ENCODE results near the gene PSMD3.
"Not testable (repeated sequence)": the region's sequence is repeated elsewhere in the genome, so short reads cannot be mapped to it uniquely, and the experiment has no call there.

PSMD3 gene

GRCh38 chr17:39943702-39944392, 36.8 kb upstream of the PSMD3 start:
- no peak for DNase-seq
- Histone ChIP-seq H3K36me3 (ENCODE audit: control insufficient read depth in 1 of 2, insufficient read depth in 2 of 2, low read length in 2 of 2) (no peaks in the 10 kb centered on the region), H2BK5ac (ENCODE audit: low read depth, low read length, poor library complexity) (no peak overlapping the region), H2BK120ac (ENCODE audit: insufficient read depth, low read length, poor library complexity) (no peak overlapping the region), H2AK5ac (ENCODE audit: low read length) (no peak overlapping the region), H3K14ac (ENCODE audit: low read length) (no peak overlapping the region), H3K79me2 (ENCODE audit: control insufficient read depth, insufficient read depth, low read length, poor library complexity) (no peaks in the 10 kb centered on the region), H3K18ac (ENCODE audit: low read length) (no peak overlapping the region), H3K27ac (ENCODE audit: low read depth, low read length) (no peak overlapping the region), H3K4ac (ENCODE audit: low read depth, low read length) (no peak overlapping the region), H3K23ac (ENCODE audit: low read length) (no peak overlapping the region), H3K9ac (ENCODE audit: low read length) (no peak overlapping the region), H4K12ac (ENCODE audit: low read depth, low read length) (no peak overlapping the region), H3K79me1 (ENCODE audit: low read length) (no peaks in the 10 kb centered on the region), H2AFZ (ENCODE audit: insufficient read depth, low read length, poor library complexity) (no peak overlapping the region), H3K27me3 (ENCODE audit: insufficient read depth, low read length) (no peaks in the 10 kb centered on the region), H3K9me3 (ENCODE audit: insufficient read depth, low read depth, low read length) (peaks cover 3% of the 10 kb centered on the region), H3K4me2 (ENCODE audit: low read length) (no peak overlapping the region), H4K8ac (ENCODE audit: low read depth, low read length) (no peak overlapping the region), H2BK12ac (ENCODE audit: low read length) (no peak overlapping the region), H3K4me1 (ENCODE audit: control insufficient read depth in 1 of 2, insufficient read depth in 2 of 2, low read length in 2 of 2) (no peaks in the 10 kb centered on the region), H4K91ac (ENCODE audit: low read depth, low read length) (no peak overlapping the region), H3K4me3 (ENCODE audit: low read depth, low read length) (no peak overlapping the region)
- WGBS (ENCODE audit: extremely low coverage, insufficient coverage, insufficient read length): no CpG with 5 or more reads among the region's 14 CpGs

- Histone ChIP-seq H3K9me3 (ENCODE audit: insufficient read depth, low read depth, low read length) (peaks cover 3% of the 10 kb centered on the region), H2AK5ac (ENCODE audit: low read length) (no peak overlapping the region), H2BK120ac (ENCODE audit: insufficient read depth, low read length, poor library complexity) (no peak overlapping the region), H3K9ac (ENCODE audit: low read length) (no peak overlapping the region), H4K8ac (ENCODE audit: low read depth, low read length) (no peak overlapping the region), H3K23ac (ENCODE audit: low read length) (no peak overlapping the region), H4K12ac (ENCODE audit: low read depth, low read length) (no peak overlapping the region), H2BK12ac (ENCODE audit: low read length) (no peak overlapping the region), H2AFZ (ENCODE audit: insufficient read depth, low read length, poor library complexity) (no peak overlapping the region), H3K79me2 (ENCODE audit: control insufficient read depth, insufficient read depth, low read length, poor library complexity) (no peaks in the 10 kb centered on the region), H4K91ac (ENCODE audit: low read depth, low read length) (no peak overlapping the region), H3K27ac (ENCODE audit: low read depth, low read length) (no peak overlapping the region), H3K4ac (ENCODE audit: low read depth, low read length) (no peak overlapping the region), H3K4me2 (ENCODE audit: low read length) (no peak overlapping the region), H3K18ac (ENCODE audit: low read length) (no peak overlapping the region), H3K27me3 (ENCODE audit: insufficient read depth, low read length) (no peaks in the 10 kb centered on the region), H3K4me3 (ENCODE audit: low read depth, low read length) (no peak overlapping the region), H3K36me3 (ENCODE audit: control insufficient read depth in 1 of 2, insufficient read depth in 2 of 2, low read length in 2 of 2) (no peaks in the 10 kb centered on the region), H3K79me1 (ENCODE audit: low read length) (no peaks in the 10 kb centered on the region), H3K4me1 (ENCODE audit: control insufficient read depth in 1 of 2, insufficient read depth in 2 of 2, low read length in 2 of 2) (no peaks in the 10 kb centered on the region), H2BK5ac (ENCODE audit: low read depth, low read length, poor library complexity) (no peak overlapping the region), H3K14ac (ENCODE audit: low read length) (no peak overlapping the region)
- DNase-seq: no peak
- WGBS (ENCODE audit: extremely low coverage, insufficient coverage, insufficient read length): no CpG with 5 or more reads among the region's 16 CpGs
Measured at GRCh38 chr17:39944393-39944711, 36.3 kb upstream of the PSMD3 start.

DNA sequence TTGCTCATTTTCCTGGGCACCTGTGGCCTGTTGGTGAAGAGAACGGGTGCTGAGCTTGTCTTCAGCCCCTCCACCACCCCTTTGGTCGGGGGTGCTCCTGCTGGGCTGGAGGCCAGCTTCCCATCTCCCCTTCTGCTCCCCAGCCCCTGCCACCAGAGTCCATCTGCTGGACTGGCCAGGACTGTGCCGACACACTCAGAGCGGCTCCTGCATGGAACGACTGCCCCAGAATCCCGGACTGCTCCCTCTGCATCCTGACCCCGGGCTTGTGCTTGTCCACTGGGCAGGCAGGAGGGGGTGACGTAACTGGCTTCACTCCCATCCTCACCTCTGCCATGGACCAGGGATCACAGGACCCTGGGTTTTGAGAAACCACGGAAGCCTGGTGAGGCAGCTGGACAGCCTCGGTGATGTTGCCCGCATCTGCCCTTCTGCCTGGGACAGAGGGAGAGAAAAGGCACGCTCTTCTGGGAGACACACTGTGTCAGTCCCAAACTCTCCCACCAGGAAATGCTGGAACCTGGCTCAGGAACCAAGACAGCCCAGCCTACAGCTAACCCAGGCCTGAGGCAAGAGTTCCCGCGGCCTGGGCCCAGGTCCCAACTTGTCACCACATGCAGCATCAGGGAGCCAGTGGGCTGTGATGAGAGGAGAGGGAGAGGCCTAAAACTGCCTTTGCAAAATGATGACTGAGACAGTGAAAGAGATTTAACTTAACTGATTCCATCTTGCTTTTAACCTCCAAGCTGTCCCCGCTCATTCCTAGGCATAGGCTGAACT, 33.9 kb upstream of the PSMD3 start:
- no peak overlapping the region for H4K12ac ChIP-seq (ENCODE audit: low read depth, low read length)
- H2AFZ ChIP-seq (ENCODE audit: insufficient read depth, low read length, poor library complexity): no peak overlapping the region
- no peak overlapping the region for H4K91ac ChIP-seq (ENCODE audit: low read depth, low read length)
- H2BK120ac ChIP-seq (ENCODE audit: insufficient read depth, low read length, poor library complexity): no peak overlapping the region
- H3K27ac ChIP-seq (ENCODE audit: low read depth, low read length): no peak overlapping the region
- no peak overlapping the region for H3K14ac ChIP-seq (ENCODE audit: low read length)
- no peak overlapping the region for H3K4me3 ChIP-seq (ENCODE audit: low read depth, low read length)
- no peak overlapping the region for H3K18ac ChIP-seq (ENCODE audit: low read length)
- no peak for DNase-seq
- H3K4me2 ChIP-seq (ENCODE audit: low read length): no peak overlapping the region
- H2AK5ac ChIP-seq (ENCODE audit: low read length): no peak overlapping the region
- H2BK12ac ChIP-seq (ENCODE audit: low read length): no peak overlapping the region
- no CpG with 5 or more reads among the region's 15 CpGs for WGBS (ENCODE audit: extremely low coverage, insufficient coverage, insufficient read length)
- H3K79me2 ChIP-seq (ENCODE audit: control insufficient read depth, insufficient read depth, low read length, poor library complexity): no peaks in the 10 kb centered on the region
- no peak overlapping the region for H4K8ac ChIP-seq (ENCODE audit: low read depth, low read length)
- no peak overlapping the region for H3K9ac ChIP-seq (ENCODE audit: low read length)
- H3K9me3 ChIP-seq (ENCODE audit: insufficient read depth, low read depth, low read length): peaks cover 3% of the 10 kb centered on the region
- no peak overlapping the region for H3K23ac ChIP-seq (ENCODE audit: low read length)
- H3K27me3 ChIP-seq (ENCODE audit: insufficient read depth, low read length): no peaks in the 10 kb centered on the region
- no peak overlapping the region for H2BK5ac ChIP-seq (ENCODE audit: low read depth, low read length, poor library complexity)
- no peaks in the 10 kb centered on the region for H3K36me3 ChIP-seq (ENCODE audit: control insufficient read depth in 1 of 2, insufficient read depth in 2 of 2, low read length in 2 of 2)
- H3K79me1 ChIP-seq (ENCODE audit: low read length): no peaks in the 10 kb centered on the region
- no peaks in the 10 kb centered on the region for H3K4me1 ChIP-seq (ENCODE audit: control insufficient read depth in 1 of 2, insufficient read depth in 2 of 2, low read length in 2 of 2)
- no peak overlapping the region for H3K4ac ChIP-seq (ENCODE audit: low read depth, low read length)

DNA sequence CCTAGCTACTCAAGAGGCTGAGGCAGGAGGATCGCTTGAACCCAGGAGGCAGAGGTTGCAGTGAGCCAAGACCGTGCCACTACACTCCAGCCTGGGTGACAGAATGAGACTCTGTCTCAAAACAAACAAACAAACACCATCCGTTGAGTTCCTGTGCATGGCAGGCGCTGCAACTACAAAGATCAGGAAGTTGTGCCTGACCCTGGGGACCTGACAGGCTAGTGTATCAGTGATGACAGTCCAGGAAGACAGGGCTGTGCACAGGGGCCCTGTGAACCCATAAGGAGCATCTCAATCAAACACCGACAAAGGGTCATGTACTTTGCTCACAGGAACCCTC, 32.1 kb upstream of the PSMD3 start:
- not testable (repeated sequence) for H2BK12ac ChIP-seq (ENCODE audit: low read length); H3K27ac ChIP-seq (ENCODE audit: low read depth, low read length); H3K23ac ChIP-seq (ENCODE audit: low read length); H3K4ac ChIP-seq (ENCODE audit: low read depth, low read length); H3K14ac ChIP-seq (ENCODE audit: low read length); H4K12ac ChIP-seq (ENCODE audit: low read depth, low read length); H4K91ac ChIP-seq (ENCODE audit: low read depth, low read length); H3K18ac ChIP-seq (ENCODE audit: low read length); H4K8ac ChIP-seq (ENCODE audit: low read depth, low read length); H3K79me2 ChIP-seq (ENCODE audit: control insufficient read depth, insufficient read depth, low read length, poor library complexity); H2AK5ac ChIP-seq (ENCODE audit: low read length); H2BK5ac ChIP-seq (ENCODE audit: low read depth, low read length, poor library complexity); H3K79me1 ChIP-seq (ENCODE audit: low read length); DNase-seq; H3K36me3 ChIP-seq (ENCODE audit: control insufficient read depth in 1 of 2, insufficient read depth in 2 of 2, low read length in 2 of 2); H3K9me3 ChIP-seq (ENCODE audit: insufficient read depth, low read depth, low read length); H3K27me3 ChIP-seq (ENCODE audit: insufficient read depth, low read length); H2AFZ ChIP-seq (ENCODE audit: insufficient read depth, low read length, poor library complexity); H3K4me3 ChIP-seq (ENCODE audit: low read depth, low read length); H2BK120ac ChIP-seq (ENCODE audit: insufficient read depth, low read length, poor library complexity); H3K4me2 ChIP-seq (ENCODE audit: low read length); H3K4me1 ChIP-seq (ENCODE audit: control insufficient read depth in 1 of 2, insufficient read depth in 2 of 2, low read length in 2 of 2); H3K9ac ChIP-seq (ENCODE audit: low read length)
- WGBS (ENCODE audit: extremely low coverage, insufficient coverage, insufficient read length): no CpG with 5 or more reads among the region's 5 CpGs

Measured in trophoblast cell (in vitro differentiated cells and primary cell).